Neural progenitor cell (in vitro differentiated cells): ENCODE measurements around the gene MAPKAPK3.

ENCODE experiments used
- CTCF ChIP-seq: fragments of 200-600 bp; sonication (generic); IDR thresholded peaks from 2 replicates; pipeline ENCODE4 v1.5.1; 2017; ENCODE audit warnings: antibody characterized with exemption, mild to moderate bottlenecking
- EZH2 ChIP-seq: fragments of 200-600 bp; sonication (generic); IDR thresholded peaks from 2 replicates; pipeline ENCODE4 v1.6.1; 2017; ENCODE audit warnings: antibody characterized with exemption, mild to moderate bottlenecking, moderate library complexity

GRCh38 chr3:50581459-50581842, 35.5 kb upstream of the MAPKAPK3 start:
- TF ChIP-seq CTCF, result no peak
- no peak for TF ChIP-seq EZH2
